GOT3 (cell line): ENCODE data around the gene GLIS1.

Source experiments
- DNase-seq: peaks from one replicate; lab custom pipeline; 2025; ENCODE audit warnings: mixed read lengths; lab: John Stamatoyannopoulos, UW

The GLIS1 gene

GRCh38 chr1:53638360-53639035, 100.5 kb downstream of the GLIS1 start:
- no peak for DNase-seq

- no peak for DNase-seq
Observed at GRCh38 chr1:53637511-53638359, 101.2 kb downstream of the GLIS1 start.

GRCh38 chr1:53636621-53637171, 102.3 kb downstream of the GLIS1 start:
- DNase-seq: no peak

GRCh38 chr1:53634571-53634979, 104.4 kb downstream of the GLIS1 start:
- no peak for DNase-seq

GRCh38 chr1:53633073-53633704, 105.8 kb downstream of the GLIS1 start:
- DNase-seq: no peak

GRCh38 chr1:53631622-53632310, 107.2 kb downstream of the GLIS1 start:
- DNase-seq: no peak

- no peak for DNase-seq
Observed at GRCh38 chr1:53629101-53629691, 109.8 kb downstream of the GLIS1 start.

GRCh38 chr1:53628286-53628955, 110.5 kb downstream of the GLIS1 start:
- no peak for DNase-seq

- DNase-seq: no peak
Observed at GRCh38 chr1:53627666-53628065, 111.3 kb downstream of the GLIS1 start.

GRCh38 chr1:53627031-53627430, 111.9 kb downstream of the GLIS1 start:
- DNase-seq: no peak

- no peak for DNase-seq
Observed at GRCh38 chr1:53626616-53627015, 112.3 kb downstream of the GLIS1 start.

GRCh38 chr1:53625766-53626520, 113.0 kb downstream of the GLIS1 start:
- no peak for DNase-seq

- DNase-seq: no peak
Observed at GRCh38 chr1:53625049-53625448, 113.9 kb downstream of the GLIS1 start.

- DNase-seq: no peak
Observed at GRCh38 chr1:53622531-53622930, 116.4 kb downstream of the GLIS1 start.

GRCh38 chr1:53621144-53621543, 117.8 kb downstream of the GLIS1 start:
- DNase-seq: no peak

GRCh38 chr1:53620061-53620855, 118.7 kb downstream of the GLIS1 start:
- no peak for DNase-seq

- DNase-seq: no peak
Observed at GRCh38 chr1:53619367-53620060, 119.5 kb downstream of the GLIS1 start.

- no peak for DNase-seq
Observed at GRCh38 chr1:53618500-53619366, 120.2 kb downstream of the GLIS1 start.
